Panc1 (cell line): ENCODE data around the gene UBL4A. TPM values are rescaled to one million over a fixed set of nuclear protein-coding genes. Genes with fewer than 3 reads are reported as not detected.

Source experiments
- ATAC-seq: fragments of 200-7000 bp; cut with Tn5 transposase; 2 replicates; pipeline ENCODE4 v1.9.1; 2020; ENCODE audit warnings: mild to moderate bottlenecking, moderate library complexity
- BruUV-seq: library from RNA; stranded (reverse); fragments of 400-500 nt; replicated peaks from 2 replicates; lab custom pipeline; 2021; lab: Mats Ljungman, UMichigan
- CTCF ChIA-PET: fragments of 300-600 bp; sonication (Branson Sonifier 250); formaldehyde crosslinking; loops from one replicate; lab custom pipeline; 2022; ENCODE audit warnings: antibody characterized with exemption; lab: Charles Lee
- POLR2A ChIA-PET: fragments of 300-600 bp; sonication (Branson Sonifier 250); formaldehyde crosslinking; loops from one replicate; lab custom pipeline; 2022; ENCODE audit warnings: antibody characterized with exemption; lab: Charles Lee
- DNase-seq: peaks from one replicate; pipeline ENCODE4 v3.0.0-alpha.2; 2010; ENCODE audit warnings: low read depth, low spot score
- H3K27ac ChIP-seq: 2 replicates; pipeline ENCODE4 v1.5.1; 2011; ENCODE audit warnings: mild to moderate bottlenecking, low read length, inconsistent platforms
- H3K27me3 ChIP-seq: fragments of 200-500 bp; sonication (Bioruptor generic); 2 replicates; pipeline ENCODE4 v1.6.0; 2014; ENCODE audit warnings: low read length, inconsistent platforms; ENCODE audit not compliant: control insufficient read depth, insufficient read depth
- H3K36me3 ChIP-seq: fragments of 200-500 bp; sonication (Bioruptor generic); 2 replicates; pipeline ENCODE4 v1.5.1; 2014; ENCODE audit warnings: inconsistent platforms, mild to moderate bottlenecking, low read length, moderate library complexity; ENCODE audit not compliant: control insufficient read depth, insufficient read depth
- H3K4me1 ChIP-seq: 2 replicates; pipeline ENCODE4 v1.5.1; 2011; ENCODE audit warnings: inconsistent platforms, mild to moderate bottlenecking, low read length, moderate library complexity; ENCODE audit not compliant: control insufficient read depth, insufficient read depth
- H3K4me3 ChIP-seq, 2 experiments: 2 replicates each; pipeline ENCODE4 v1.5.1; 2011 to 2012; ENCODE audit warnings: low read depth in 2 of 2, low read length in 2 of 2, mild to moderate bottlenecking in 2 of 2, inconsistent platforms in 1 of 2, moderate library complexity in 1 of 2
- H3K9me3 ChIP-seq: fragments of 200-500 bp; sonication (Bioruptor generic); 2 replicates; pipeline ENCODE4 v1.5.1; 2014; ENCODE audit warnings: low read depth, mild to moderate bottlenecking, inconsistent platforms, low read length, moderate library complexity; ENCODE audit not compliant: control insufficient read depth, insufficient read depth
- POLR2AphosphoS5 ChIP-seq: IDR thresholded peaks from 2 replicates; pipeline ENCODE4 v1.6.1; 2012; ENCODE audit warnings: mild to moderate bottlenecking, low read depth, low read length, moderate library complexity
- SIN3A ChIP-seq: IDR thresholded peaks from 2 replicates; pipeline ENCODE4 v1.6.1; 2012; ENCODE audit warnings: low read depth, mild to moderate bottlenecking, low read length, moderate library complexity, borderline replicate concordance; ENCODE audit not compliant: insufficient read depth
- TCF7L2 ChIP-seq: IDR thresholded peaks from 2 replicates; pipeline ENCODE4 v1.6.1; 2011; ENCODE audit warnings: mild to moderate bottlenecking, low read depth, low read length, inconsistent platforms
- in situ Hi-C: cut with HindIII; loops from 2 replicates; pipeline ENCODE4 v1.10.0; 2016; ENCODE audit warnings: low sequenced_read_pairs, low pct_unique_long_range_greater_than_20kb
- intact Hi-C: fragments of 100-400 bp; cut with micrococcal nuclease; formaldehyde crosslinking; loops from one replicate; pipeline ENCODE4 v1.10.0; 2022; ENCODE audit not compliant: unreplicated experiment
- total RNA-seq: library from RNA; stranded (reverse); gene quantifications from one replicate; pipeline ENCODE4 v1.2.1, GENCODE V29; 2021; ENCODE audit not compliant: unreplicated experiment
- TF ChIP-seq, protein P1 (sequence below), 2 experiments: IDR thresholded peaks; 2 replicates each; pipeline ENCODE4 v1.6.1; 2011 to 2012; ENCODE audit warnings: low read depth in 2 of 2, control low read depth in 1 of 2, low read length in 1 of 2, mild to moderate bottlenecking in 1 of 2, moderate library complexity in 1 of 2; ENCODE audit not compliant: insufficient read depth in 1 of 2
- TF ChIP-seq, protein P2 (sequence below): fragments of 450-650 bp; IDR thresholded peaks from 2 replicates; pipeline ENCODE4 v1.5.1; 2017; ENCODE audit warnings: mild to moderate bottlenecking

UBL4A gene
- total RNA-seq, 1 experiment from 2014 or later, result 65.4 TPM

DNA sequence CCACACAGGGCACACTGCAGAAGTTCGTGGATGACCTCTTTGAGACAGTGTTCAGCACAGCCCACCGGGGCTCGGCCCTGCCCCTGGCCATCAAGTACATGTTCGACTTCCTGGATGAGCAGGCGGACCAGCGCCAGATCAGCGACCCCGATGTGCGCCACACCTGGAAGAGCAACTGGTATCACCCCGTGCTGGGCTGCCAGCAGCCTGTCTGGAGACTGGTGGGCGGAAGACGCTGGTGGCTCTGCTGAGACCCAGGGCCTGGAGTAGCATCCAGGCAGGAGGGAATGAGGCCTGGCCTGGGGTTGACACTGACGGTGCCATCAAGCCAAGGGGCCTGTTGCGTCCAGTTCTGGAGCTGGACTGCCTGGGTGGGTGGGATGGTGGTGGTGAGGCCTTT lies 16.0 kb downstream of the UBL4A start:
- POLR2A ChIA-PET, result no interaction called here
- intact Hi-C loops, result no loop called here
- H3K4me1 ChIP-seq, result no peaks in the 10 kb centered on the region
- H3K4me3 ChIP-seq, result no peak overlapping the region
- H3K27ac ChIP-seq, result no peak overlapping the region
- BruUV-seq, result no TSS peak
- ATAC-seq, result no peak
- CTCF ChIA-PET, result no interaction called here
- no peaks in the 10 kb centered on the region for H3K27me3 ChIP-seq
- no peak for DNase-seq
- no peaks in the 10 kb centered on the region for H3K36me3 ChIP-seq
- in situ Hi-C loops, result no loop called here
- TF ChIP-seq POLR2AphosphoS5, result no peak
- TF ChIP-seq, protein P1, sequence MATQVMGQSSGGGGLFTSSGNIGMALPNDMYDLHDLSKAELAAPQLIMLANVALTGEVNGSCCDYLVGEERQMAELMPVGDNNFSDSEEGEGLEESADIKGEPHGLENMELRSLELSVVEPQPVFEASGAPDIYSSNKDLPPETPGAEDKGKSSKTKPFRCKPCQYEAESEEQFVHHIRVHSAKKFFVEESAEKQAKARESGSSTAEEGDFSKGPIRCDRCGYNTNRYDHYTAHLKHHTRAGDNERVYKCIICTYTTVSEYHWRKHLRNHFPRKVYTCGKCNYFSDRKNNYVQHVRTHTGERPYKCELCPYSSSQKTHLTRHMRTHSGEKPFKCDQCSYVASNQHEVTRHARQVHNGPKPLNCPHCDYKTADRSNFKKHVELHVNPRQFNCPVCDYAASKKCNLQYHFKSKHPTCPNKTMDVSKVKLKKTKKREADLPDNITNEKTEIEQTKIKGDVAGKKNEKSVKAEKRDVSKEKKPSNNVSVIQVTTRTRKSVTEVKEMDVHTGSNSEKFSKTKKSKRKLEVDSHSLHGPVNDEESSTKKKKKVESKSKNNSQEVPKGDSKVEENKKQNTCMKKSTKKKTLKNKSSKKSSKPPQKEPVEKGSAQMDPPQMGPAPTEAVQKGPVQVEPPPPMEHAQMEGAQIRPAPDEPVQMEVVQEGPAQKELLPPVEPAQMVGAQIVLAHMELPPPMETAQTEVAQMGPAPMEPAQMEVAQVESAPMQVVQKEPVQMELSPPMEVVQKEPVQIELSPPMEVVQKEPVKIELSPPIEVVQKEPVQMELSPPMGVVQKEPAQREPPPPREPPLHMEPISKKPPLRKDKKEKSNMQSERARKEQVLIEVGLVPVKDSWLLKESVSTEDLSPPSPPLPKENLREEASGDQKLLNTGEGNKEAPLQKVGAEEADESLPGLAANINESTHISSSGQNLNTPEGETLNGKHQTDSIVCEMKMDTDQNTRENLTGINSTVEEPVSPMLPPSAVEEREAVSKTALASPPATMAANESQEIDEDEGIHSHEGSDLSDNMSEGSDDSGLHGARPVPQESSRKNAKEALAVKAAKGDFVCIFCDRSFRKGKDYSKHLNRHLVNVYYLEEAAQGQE (IDR thresholded peaks at IDR 0.05; ENCODE audit: insufficient read depth in 1 of 2, low read depth in 2 of 2, low read length in 1 of 2), result no peak
- no peaks in the 10 kb centered on the region for H3K9me3 ChIP-seq

DNA sequence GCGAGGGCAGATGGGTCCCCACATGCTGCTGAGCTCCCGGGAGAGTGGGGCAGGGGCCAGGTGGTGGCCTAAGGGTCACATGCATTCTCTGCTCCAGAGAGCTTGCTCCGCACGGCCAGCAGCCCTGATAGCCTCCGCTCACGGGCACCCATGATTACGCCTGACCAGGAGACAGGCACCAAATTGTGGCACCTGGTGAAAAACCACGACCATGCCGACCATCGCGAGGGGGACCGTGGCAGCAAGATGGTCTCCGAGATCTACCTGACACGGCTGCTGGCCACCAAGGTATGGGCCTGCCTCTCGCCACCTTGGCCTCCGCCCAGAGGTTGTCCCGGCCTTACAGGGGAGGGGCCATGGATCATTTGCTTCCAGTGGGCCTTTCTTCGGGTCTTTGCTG lies 16.5 kb downstream of the UBL4A start:
- POLR2A ChIA-PET, result no interaction called here
- TF ChIP-seq, protein P1 (IDR thresholded peaks at IDR 0.05; ENCODE audit: insufficient read depth in 1 of 2, low read depth in 2 of 2, low read length in 1 of 2), result no peak
- TF ChIP-seq, protein P2, sequence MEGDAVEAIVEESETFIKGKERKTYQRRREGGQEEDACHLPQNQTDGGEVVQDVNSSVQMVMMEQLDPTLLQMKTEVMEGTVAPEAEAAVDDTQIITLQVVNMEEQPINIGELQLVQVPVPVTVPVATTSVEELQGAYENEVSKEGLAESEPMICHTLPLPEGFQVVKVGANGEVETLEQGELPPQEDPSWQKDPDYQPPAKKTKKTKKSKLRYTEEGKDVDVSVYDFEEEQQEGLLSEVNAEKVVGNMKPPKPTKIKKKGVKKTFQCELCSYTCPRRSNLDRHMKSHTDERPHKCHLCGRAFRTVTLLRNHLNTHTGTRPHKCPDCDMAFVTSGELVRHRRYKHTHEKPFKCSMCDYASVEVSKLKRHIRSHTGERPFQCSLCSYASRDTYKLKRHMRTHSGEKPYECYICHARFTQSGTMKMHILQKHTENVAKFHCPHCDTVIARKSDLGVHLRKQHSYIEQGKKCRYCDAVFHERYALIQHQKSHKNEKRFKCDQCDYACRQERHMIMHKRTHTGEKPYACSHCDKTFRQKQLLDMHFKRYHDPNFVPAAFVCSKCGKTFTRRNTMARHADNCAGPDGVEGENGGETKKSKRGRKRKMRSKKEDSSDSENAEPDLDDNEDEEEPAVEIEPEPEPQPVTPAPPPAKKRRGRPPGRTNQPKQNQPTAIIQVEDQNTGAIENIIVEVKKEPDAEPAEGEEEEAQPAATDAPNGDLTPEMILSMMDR, result no peak
- TF ChIP-seq TCF7L2 (no peak), POLR2AphosphoS5 (no peak), SIN3A (no peak)
- ATAC-seq, result no peak
- no peaks in the 10 kb centered on the region for H3K9me3 ChIP-seq
- intact Hi-C loops, result no loop called here
- H3K4me3 ChIP-seq, result no peak overlapping the region
- H3K4me1 ChIP-seq, result no peaks in the 10 kb centered on the region
- no peak overlapping the region for H3K27ac ChIP-seq
- in situ Hi-C loops, result no loop called here
- no peaks in the 10 kb centered on the region for H3K27me3 ChIP-seq
- no TSS peak for BruUV-seq
- CTCF ChIA-PET, result no interaction called here
- DNase-seq, result no peak
- H3K36me3 ChIP-seq, result no peaks in the 10 kb centered on the region
